GM12878 (cell line): ENCODE measurements around the gene ADGRL3. TPM values are rescaled to one million over a fixed set of nuclear protein-coding genes. Genes with fewer than 3 reads are reported as not detected.

Source experiments
- ATAC-seq: fragments of 200-7000 bp; cut with Tn5 transposase; 3 replicates; pipeline ENCODE4 v1.9.1; 2020; ENCODE audit warnings: mild to moderate bottlenecking, moderate library complexity
- BruUV-seq: library from RNA; stranded (reverse); fragments of 400-500 nt; replicated peaks from 2 replicates; lab custom pipeline; 2021; lab: Mats Ljungman, UMichigan
- CTCF ChIA-PET: fragments of 300-600 bp; sonication (Branson Sonifier 250); formaldehyde crosslinking; extraction: SDS; loops from one replicate; lab custom pipeline; 2021; ENCODE audit warnings: inconsistent platforms; lab: Yijun Ruan, JAX
- POLR2A ChIA-PET: fragments of 350-600 bp; formaldehyde crosslinking; extraction: SDS; loops from one replicate; lab custom pipeline; 2021; ENCODE audit warnings: inconsistent platforms; lab: Charles Lee
- RAD21 ChIA-PET: fragments of 300-600 bp; sonication (Branson Sonifier 250); formaldehyde crosslinking; loops from one replicate; lab custom pipeline; 2023; ENCODE audit warnings: antibody characterized with exemption; ENCODE audit not compliant: unreplicated experiment; lab: Charles Lee
- SMC1A ChIA-PET: fragments of 300-600 bp; sonication (Branson Sonifier 250); formaldehyde crosslinking; loops from one replicate; lab custom pipeline; 2023; ENCODE audit not compliant: unreplicated experiment, uncharacterized antibody; lab: Charles Lee
- DNase-seq: peaks from one replicate; pipeline ENCODE4 v3.0.0-alpha.2; 2011; ENCODE audit warnings: low read depth, low spot score
- FAIRE-seq: peaks from 3 replicates; lab custom pipeline; 2011; peaks lifted over from hg19 to GRCh38; lab: Jason Lieb, UNC
- H2AFZ ChIP-seq: 2 replicates; pipeline ENCODE4 v1.6.0; 2011; ENCODE audit warnings: low read depth, low read length, control low read depth; ENCODE audit not compliant: control insufficient read depth
- H3K27ac ChIP-seq: 2 replicates; pipeline ENCODE4 v1.5.1; 2011; ENCODE audit warnings: control low read depth; ENCODE audit not compliant: control insufficient read depth, insufficient read depth
- H3K27me3 ChIP-seq, 2 experiments: replicated peaks in 1 of 2; 2 replicates each; pipeline versions ENCODE4 v1.6.0 to v1.6.1; 2011; ENCODE audit warnings: low read length in 1 of 2; ENCODE audit not compliant: control insufficient read depth in 2 of 2, insufficient read depth in 2 of 2
- H3K36me3 ChIP-seq, 2 experiments: 2 replicates each; pipeline ENCODE4 v1.5.1; 2011; ENCODE audit warnings: low read length in 1 of 2; ENCODE audit not compliant: control insufficient read depth in 2 of 2, insufficient read depth in 2 of 2
- H3K4me1 ChIP-seq: 2 replicates; pipeline ENCODE4 v1.6.1; 2011; ENCODE audit warnings: mild to moderate bottlenecking, low read length, moderate library complexity, mixed read lengths; ENCODE audit not compliant: control insufficient read depth, insufficient read depth
- H3K4me2 ChIP-seq: 2 replicates; pipeline ENCODE4 v1.6.0; 2011; ENCODE audit warnings: control low read depth; ENCODE audit not compliant: control insufficient read depth, insufficient read depth
- H3K4me3 ChIP-seq: fragments of 200-600 bp; sonication (generic); 2 replicates; pipeline ENCODE4 v1.5.1; 2016
- H3K79me2 ChIP-seq: 2 replicates; pipeline ENCODE4 v1.6.0; 2011; ENCODE audit warnings: low read length; ENCODE audit not compliant: control insufficient read depth, insufficient read depth
- H3K9ac ChIP-seq: 2 replicates; pipeline ENCODE4 v1.8.0; 2011; ENCODE audit warnings: low read length, control low read depth, mixed read lengths; ENCODE audit not compliant: control insufficient read depth, insufficient read depth
- H3K9me3 ChIP-seq: replicated peaks from 3 replicates; pipeline ENCODE4 v1.5.1; 2011; ENCODE audit warnings: mild to moderate bottlenecking, low read length; ENCODE audit not compliant: control insufficient read depth, insufficient read depth
- H4K20me1 ChIP-seq: 2 replicates; pipeline ENCODE4 v1.6.0; 2011; ENCODE audit not compliant: control insufficient read depth, insufficient read depth
- BRCA1 ChIP-seq: IDR thresholded peaks from 2 replicates; pipeline ENCODE4 v1.6.1; 2011; ENCODE audit warnings: low read depth, low read length, improper control_type of control experiment
- EED ChIP-seq: sonication (generic); IDR thresholded peaks from 2 replicates; pipeline ENCODE4 v1.6.1; 2016; ENCODE audit warnings: antibody characterized with exemption, low read depth
- EGR1 ChIP-seq, 2 experiments: IDR thresholded peaks; 1 replicate in 1 of 2; 2 replicates in 1 of 2; pipeline ENCODE4 v1.6.1; 2011 to 2012; ENCODE audit warnings: low read depth in 2 of 2, low read length in 2 of 2, borderline replicate concordance in 1 of 2, mild to moderate bottlenecking in 1 of 2, moderate library complexity in 1 of 2
- ELK1 ChIP-seq: IDR thresholded peaks from 2 replicates; pipeline ENCODE4 v1.6.1; 2012; ENCODE audit warnings: low read depth, low read length, improper control_type of control experiment
- EZH2 ChIP-seq: IDR thresholded peaks from 2 replicates; pipeline ENCODE4 v1.6.1; 2012; ENCODE audit warnings: low read depth, mild to moderate bottlenecking, control low read depth, inconsistent platforms, low read length, borderline replicate concordance; ENCODE audit not compliant: control insufficient read depth
- FOXM1 ChIP-seq: IDR thresholded peaks from 2 replicates; pipeline ENCODE4 v1.6.1; 2012; ENCODE audit warnings: low read depth, mild to moderate bottlenecking, inconsistent platforms, low read length, moderate library complexity
- HCFC1 ChIP-seq: fragments of 150-350 bp; IDR thresholded peaks from 2 replicates; pipeline ENCODE4 v1.6.1; 2014; ENCODE audit warnings: low read length
- HDAC6 ChIP-seq: fragments of 200-600 bp; sonication (generic); IDR thresholded peaks from one replicate; pipeline ENCODE4 v1.8.0; 2017; ENCODE audit warnings: antibody characterized with exemption; ENCODE audit not compliant: unreplicated experiment
- MEF2B ChIP-seq: fragments of 450-650 bp; IDR thresholded peaks from 2 replicates; pipeline ENCODE4 v1.6.1; 2018; ENCODE audit warnings: mild to moderate bottlenecking, moderate library complexity; ENCODE audit not compliant: partially characterized antibody, poor library complexity, severe bottlenecking
- MLLT1 ChIP-seq: fragments of 450-650 bp; IDR thresholded peaks from 2 replicates; pipeline ENCODE4 v1.6.1; 2016; ENCODE audit warnings: mild to moderate bottlenecking
- NFIC ChIP-seq: IDR thresholded peaks from 2 replicates; pipeline ENCODE4 v1.6.1; 2012; ENCODE audit warnings: low read depth, mild to moderate bottlenecking, inconsistent platforms, low read length, moderate library complexity
- NFYB ChIP-seq: IDR thresholded peaks from 2 replicates; pipeline ENCODE4 v1.6.1; 2011; ENCODE audit warnings: low read depth, mild to moderate bottlenecking, low read length, improper control_type of control experiment, moderate library complexity; ENCODE audit not compliant: insufficient read depth
- POU2F2 ChIP-seq: IDR thresholded peaks from 3 replicates; pipeline ENCODE4 v1.6.1; 2011; ENCODE audit warnings: low read depth, mild to moderate bottlenecking, low read length, borderline replicate concordance
- SMAD5 ChIP-seq: IDR thresholded peaks from 2 replicates; pipeline ENCODE4 v1.6.1; 2016; ENCODE audit warnings: antibody characterized with exemption, low read depth
- SUZ12 ChIP-seq: fragments of 200-600 bp; sonication (generic); IDR thresholded peaks from one replicate; pipeline ENCODE4 v1.6.1; 2018; ENCODE audit warnings: antibody characterized with exemption, mild to moderate bottlenecking; ENCODE audit not compliant: unreplicated experiment
- USF2 ChIP-seq: IDR thresholded peaks from 2 replicates; pipeline ENCODE4 v1.6.1; 2011; ENCODE audit warnings: low read depth, low read length, improper control_type of control experiment, borderline replicate concordance
- WGBS: methylation state at CpG from one replicate; pipeline ENCODE4 v1.1.6; 2016; ENCODE audit warnings: low lambda C conversion rate; ENCODE audit not compliant: insufficient replicate concordance, insufficient coverage; ENCODE audit errors: missing lambda C conversion rate; 5-methylcytosine and 5-hydroxymethylcytosine counted together
- in situ Hi-C: fragments of 300-500 bp; cut with MboI; formaldehyde crosslinking; loops from 9 replicates; pipeline ENCODE4 v1.14.3; 2018; ENCODE audit warnings: mixed read lengths
- intact Hi-C: fragments of 100-400 bp; cut with micrococcal nuclease; formaldehyde crosslinking; loops from one replicate; pipeline ENCODE4 v1.14.2; 2022; ENCODE audit not compliant: unreplicated experiment
- polyA plus RNA-seq, 11 experiments: library from polyadenylated mRNA; depleted of rRNA in 4 of 11; unstranded in 6 of 11; stranded (reverse) in 5 of 11; fragments of >200 nt; fragmentation: Nextera tagmentation in 4 of 11; fragmentation: Illumina TruSeq in 1 of 11; extraction: Ambion mirVana in 4 of 11; extraction: Trizol in 1 of 11; gene quantifications; 1 replicate in 1 of 11; 2 replicates in 10 of 11; pipeline versions ENCODE4 v1.2.1 to v1.2.3, GENCODE V29; 2011 to 2016; ENCODE audit warnings: inconsistent platforms in 2 of 11, missing spikeins in 2 of 11, low read depth in 1 of 11
- total RNA-seq, 4 experiments: library from RNA; depleted of rRNA in 3 of 4; stranded (reverse); fragments of >200 nt in 3 of 4; fragmentation: Illumina TruSeq in 1 of 4; extraction: Trizol in 1 of 4; gene quantifications; 2 replicates each; pipeline versions ENCODE4 v1.2.1 to v1.2.3, GENCODE V29; 2013 to 2021
- TF ChIP-seq, protein P1 (sequence below): IDR thresholded peaks from 2 replicates; pipeline ENCODE4 v1.6.1; 2011; ENCODE audit warnings: mild to moderate bottlenecking, low read depth, low read length, moderate library complexity; ENCODE audit not compliant: insufficient replicate concordance
- TF ChIP-seq, protein P2 (sequence below): IDR thresholded peaks from 2 replicates; pipeline ENCODE4 v1.6.1; 2011; ENCODE audit warnings: borderline replicate concordance, low read depth, mild to moderate bottlenecking, moderate library complexity, mixed read lengths, low read length; ENCODE audit not compliant: insufficient read depth; ENCODE audit errors: extremely low read length

Gene ADGRL3
- total and polyA plus RNA-seq, 10 of the 15 experiments (the other 5 are each of a cell fraction or from before 2014, with no cell fraction given) = 1.1 TPM; not detected in 9

DNA sequence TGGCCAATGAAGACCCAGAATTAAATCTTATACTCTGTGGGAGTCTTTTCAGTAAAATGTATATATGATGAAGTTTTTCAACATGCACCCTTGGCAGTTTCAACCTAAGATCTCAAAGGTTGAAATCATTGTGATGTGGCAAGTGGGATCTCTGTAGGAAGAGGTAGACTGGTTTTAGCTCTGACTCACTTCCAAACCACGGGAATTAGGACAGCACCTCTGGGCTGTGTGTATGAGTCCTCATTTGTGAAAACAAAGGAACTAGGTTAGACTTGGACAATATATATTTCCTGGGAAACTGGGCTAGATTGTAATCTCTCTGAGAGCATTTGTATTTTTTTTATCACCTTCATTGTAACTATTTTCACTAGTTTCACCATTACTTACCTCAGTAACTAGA is 333.0 kb downstream of the ADGRL3 start:
- Histone ChIP-seq H3K27me3 (no peaks in the 10 kb centered on the region), H3K4me2 (no peak overlapping the region), H3K4me1 (no peaks in the 10 kb centered on the region), H4K20me1 (no peaks in the 10 kb centered on the region), H3K36me3 (no peaks in the 10 kb centered on the region), H3K9me3 (no peaks in the 10 kb centered on the region), H3K79me2 (no peaks in the 10 kb centered on the region), H3K4me3 (no peak overlapping the region), H3K9ac (no peak overlapping the region), H2AFZ (no peak overlapping the region), H3K27ac (no peak overlapping the region)
- ChIA-PET RAD21 (no interaction called here), SMC1A (interaction anchor here (1.3 kb wide), 1 partner anchor 14 kb away, joined by 4 read pairs; no protein-coding TSS in a partner anchor), CTCF (interaction anchor here (0.8 kb wide), 1 partner anchor 8 kb away, joined by 4 read pairs; no protein-coding TSS in a partner anchor), POLR2A (no interaction called here)
- in situ Hi-C loops = no loop called here
- TF ChIP-seq ELK1 = no peak
- no peak for TF ChIP-seq NFYB
- TF ChIP-seq MLLT1 = no peak
- no peak for TF ChIP-seq EED
- TF ChIP-seq BRCA1 = no peak
- TF ChIP-seq USF2 = no peak
- no peak for TF ChIP-seq NFIC
- TF ChIP-seq SUZ12 = no peak
- TF ChIP-seq EZH2 = no peak
- TF ChIP-seq HCFC1 = no peak
- TF ChIP-seq FOXM1 = no peak
- TF ChIP-seq, protein P1, sequence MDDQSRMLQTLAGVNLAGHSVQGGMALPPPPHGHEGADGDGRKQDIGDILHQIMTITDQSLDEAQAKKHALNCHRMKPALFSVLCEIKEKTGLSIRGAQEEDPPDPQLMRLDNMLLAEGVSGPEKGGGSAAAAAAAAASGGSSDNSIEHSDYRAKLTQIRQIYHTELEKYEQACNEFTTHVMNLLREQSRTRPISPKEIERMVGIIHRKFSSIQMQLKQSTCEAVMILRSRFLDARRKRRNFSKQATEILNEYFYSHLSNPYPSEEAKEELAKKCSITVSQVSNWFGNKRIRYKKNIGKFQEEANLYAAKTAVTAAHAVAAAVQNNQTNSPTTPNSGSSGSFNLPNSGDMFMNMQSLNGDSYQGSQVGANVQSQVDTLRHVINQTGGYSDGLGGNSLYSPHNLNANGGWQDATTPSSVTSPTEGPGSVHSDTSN = no peak
- TF ChIP-seq MEF2B = no peak
- TF ChIP-seq, protein P2, sequence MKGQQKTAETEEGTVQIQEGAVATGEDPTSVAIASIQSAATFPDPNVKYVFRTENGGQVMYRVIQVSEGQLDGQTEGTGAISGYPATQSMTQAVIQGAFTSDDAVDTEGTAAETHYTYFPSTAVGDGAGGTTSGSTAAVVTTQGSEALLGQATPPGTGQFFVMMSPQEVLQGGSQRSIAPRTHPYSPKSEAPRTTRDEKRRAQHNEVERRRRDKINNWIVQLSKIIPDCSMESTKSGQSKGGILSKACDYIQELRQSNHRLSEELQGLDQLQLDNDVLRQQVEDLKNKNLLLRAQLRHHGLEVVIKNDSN = no peak
- TF ChIP-seq HDAC6 = no peak
- no peak for TF ChIP-seq SMAD5
- no peak for TF ChIP-seq POU2F2
- TF ChIP-seq EGR1 (IDR thresholded peaks at IDR 0.05; ENCODE audit: borderline replicate concordance in 1 of 2, low read depth in 2 of 2, low read length in 2 of 2) = no peak
- intact Hi-C loops = no loop called here
- 0% methylated on average over 1 of the region's 1 CpG for WGBS
- ATAC-seq = no peak
- BruUV-seq = no TSS peak
- FAIRE-seq = no peak
- no peak for DNase-seq
